HepG2 (cell line): ENCODE data around the gene STUB1. TPM values are rescaled to one million over a fixed set of nuclear protein-coding genes. Genes with fewer than 3 reads are reported as not detected.

Source experiments
- ATAC-seq: fragments of 200-7000 bp; cut with Tn5 transposase; 3 replicates; pipeline ENCODE4 v1.9.1; 2020; ENCODE audit warnings: mild to moderate bottlenecking, moderate library complexity
- BruUV-seq: library from RNA; stranded (reverse); fragments of 400-500 nt; replicated peaks from 2 replicates; lab custom pipeline; 2021; lab: Mats Ljungman, UMichigan
- CTCF ChIA-PET: fragments of 300-600 bp; formaldehyde crosslinking; extraction: SDS; loops from one replicate; lab custom pipeline; 2021; ENCODE audit warnings: low total read pairs, inconsistent platforms, low intra/inter-chr PET ratio; lab: Yijun Ruan, JAX
- POLR2A ChIA-PET: fragments of 350-600 bp; sonication (Branson Sonifier 250); formaldehyde crosslinking; loops from one replicate; lab custom pipeline; 2020; ENCODE audit warnings: antibody characterized with exemption, inconsistent platforms; lab: Yijun Ruan, JAX
- DNase-seq: peaks from one replicate; pipeline ENCODE4 v3.0.0-alpha.2; 2015; ENCODE audit warnings: low spot score
- FAIRE-seq: peaks from 3 replicates; lab custom pipeline; 2011; peaks lifted over from hg19 to GRCh38; lab: Jason Lieb, UNC
- H2AFZ ChIP-seq: one replicate; pipeline ENCODE4 v1.6.1; 2011; ENCODE audit warnings: low read length, inconsistent platforms
- H3K27ac ChIP-seq: fragments of 300-600 bp; 3 replicates; pipeline ENCODE4 v1.8.0; 2011; ENCODE audit warnings: mixed run types, mild to moderate bottlenecking, mixed read lengths, low read length, inconsistent platforms; ENCODE audit not compliant: insufficient read depth; ENCODE audit errors: extremely low read length
- H3K27me3 ChIP-seq, 2 experiments: fragments of 200-600 bp in 1 of 2; 2 replicates in 1 of 2; 3 replicates in 1 of 2; pipeline versions ENCODE4 v1.6.0 to v1.8.0; 2011; ENCODE audit warnings: low read length in 2 of 2, mild to moderate bottlenecking in 2 of 2, moderate library complexity in 2 of 2, inconsistent platforms in 1 of 2; ENCODE audit not compliant: insufficient read depth in 2 of 2, control insufficient read depth in 1 of 2
- H3K36me3 ChIP-seq, 2 experiments: fragments of 200-600 bp in 1 of 2; replicated peaks in 1 of 2; 2 replicates in 1 of 2; 3 replicates in 1 of 2; pipeline versions ENCODE4 v1.5.1 to v1.8.0; 2011; ENCODE audit warnings: low read length in 2 of 2, inconsistent platforms in 1 of 2; ENCODE audit not compliant: insufficient read depth in 2 of 2, control insufficient read depth in 1 of 2
- H3K4me1 ChIP-seq: 2 replicates; pipeline ENCODE4 v1.5.1; 2012; ENCODE audit warnings: low read length, inconsistent platforms; ENCODE audit not compliant: insufficient read depth
- H3K4me2 ChIP-seq: 2 replicates; pipeline ENCODE4 v1.6.0; 2011; ENCODE audit warnings: low read depth, low read length, inconsistent platforms
- H3K4me3 ChIP-seq, 3 experiments: fragments of 200-600 bp in 1 of 3; sonication (generic), shearing (Covaris generic) in 1 of 3; replicated peaks in 1 of 3; 2 replicates each; pipeline ENCODE4 v1.5.1; 2011 to 2016; ENCODE audit warnings: low read length in 3 of 3, inconsistent platforms in 2 of 3, low read depth in 2 of 3, mild to moderate bottlenecking in 2 of 3, control low read depth in 1 of 3, mixed read lengths in 1 of 3; ENCODE audit not compliant: insufficient read depth in 1 of 3
- H3K79me2 ChIP-seq: one replicate; pipeline ENCODE4 v1.6.1; 2011; ENCODE audit warnings: low read length, inconsistent platforms; ENCODE audit not compliant: insufficient read depth
- H3K9ac ChIP-seq: 2 replicates; pipeline ENCODE4 v1.6.0; 2011; ENCODE audit warnings: mild to moderate bottlenecking, low read depth, low read length, inconsistent platforms; ENCODE audit not compliant: insufficient read depth
- H3K9me3 ChIP-seq: 2 replicates; pipeline ENCODE4 v1.5.1; 2012; ENCODE audit warnings: mild to moderate bottlenecking, low read length
- H4K20me1 ChIP-seq: 2 replicates; pipeline ENCODE4 v1.6.0; 2011; ENCODE audit warnings: inconsistent platforms, mild to moderate bottlenecking, low read length, moderate library complexity; ENCODE audit not compliant: insufficient read depth
- FOXA1 ChIP-seq, 2 experiments: fragments of 450-650 bp in 1 of 2; sonication (generic) in 1 of 2; formaldehyde crosslinking in 1 of 2; IDR thresholded peaks; 2 replicates each; pipeline versions ENCODE4 v1.4.0 to v1.6.1; 2016 to 2020; ENCODE audit warnings: missing genetic modification reagents in 1 of 2
- MYC ChIP-seq: sonication (generic); formaldehyde crosslinking; IDR thresholded peaks from 2 replicates; pipeline ENCODE4 v1.9.0; 2021; ENCODE audit warnings: missing genetic modification reagents, borderline replicate concordance
- NAIF1 ChIP-seq: sonication (generic); formaldehyde crosslinking; IDR thresholded peaks from 2 replicates; pipeline ENCODE4 v1.5.0; 2020; ENCODE audit warnings: mild to moderate bottlenecking, missing genetic modification reagents, borderline replicate concordance
- NRL ChIP-seq: sonication (generic); formaldehyde crosslinking; IDR thresholded peaks from 2 replicates; pipeline ENCODE4 v1.5.0; 2020; ENCODE audit warnings: missing genetic modification reagents, mild to moderate bottlenecking, moderate library complexity, borderline replicate concordance
- ZNF451 ChIP-seq: sonication (generic); formaldehyde crosslinking; IDR thresholded peaks from 2 replicates; pipeline ENCODE4 v1.5.0; 2020; ENCODE audit warnings: mild to moderate bottlenecking, missing genetic modification reagents
- ZNF616 ChIP-seq: sonication (generic); formaldehyde crosslinking; IDR thresholded peaks from 2 replicates; pipeline ENCODE4 v1.5.0; 2020; ENCODE audit warnings: low read depth, mild to moderate bottlenecking, missing genetic modification reagents
- WGBS: methylation state at CpG from one replicate; pipeline ENCODE4 v1.1.6; 2017; ENCODE audit warnings: low lambda C conversion rate; 5-methylcytosine and 5-hydroxymethylcytosine counted together
- in situ Hi-C: cut with HindIII; loops from 2 replicates; pipeline ENCODE4 v1.10.0; 2017; ENCODE audit warnings: low pct_unique_long_range_greater_than_20kb; ENCODE audit not compliant: extremely low pct_ligation_motif_present
- intact Hi-C: fragments of 100-400 bp; cut with micrococcal nuclease; formaldehyde crosslinking; loops from one replicate; pipeline ENCODE4 v1.10.0; 2022; ENCODE audit not compliant: unreplicated experiment
- polyA plus RNA-seq, 8 experiments: library from polyadenylated mRNA; depleted of rRNA in 3 of 8; stranded (reverse) in 7 of 8; unstranded in 1 of 8; fragments of >200 nt; fragmentation: Illumina TruSeq in 4 of 8; extraction: Trizol in 4 of 8; gene quantifications; 2 replicates each; pipeline versions ENCODE4 v1.2.1 to v1.2.3, GENCODE V29; 2011 to 2016; ENCODE audit warnings: low read depth in 4 of 8, missing spikeins in 1 of 8, mixed read lengths in 1 of 8; ENCODE audit not compliant: insufficient read depth in 1 of 8
- total RNA-seq, 5 experiments: library from RNA; depleted of rRNA; stranded (reverse); fragments of >200 nt; fragmentation: Illumina TruSeq; extraction: Trizol; gene quantifications; 2 replicates each; pipeline ENCODE4 v1.2.3, GENCODE V29; 2016; ENCODE audit warnings: low read depth in 1 of 5
- TF ChIP-seq, protein P1 (sequence below): sonication (generic); formaldehyde crosslinking; IDR thresholded peaks from 2 replicates; pipeline ENCODE4 v1.4.0; 2020; ENCODE audit warnings: missing genetic modification reagents
- TF ChIP-seq, protein P2 (sequence below): sonication (generic); formaldehyde crosslinking; IDR thresholded peaks from 2 replicates; pipeline ENCODE4 v1.4.0; 2020; ENCODE audit warnings: missing genetic modification reagents
- TF ChIP-seq, protein P3 (sequence below): sonication (generic); formaldehyde crosslinking; conservative IDR thresholded peaks from 2 replicates; pipeline ENCODE4 v1.4.0; 2020; ENCODE audit warnings: mild to moderate bottlenecking, missing genetic modification reagents, moderate library complexity
- TF ChIP-seq, protein P4 (sequence below): sonication (generic); formaldehyde crosslinking; IDR thresholded peaks from 2 replicates; pipeline ENCODE4 v1.5.0; 2020; ENCODE audit warnings: mild to moderate bottlenecking, missing genetic modification reagents, moderate library complexity

The STUB1 gene
- total and polyA plus RNA-seq, 2 of the 13 experiments (the other 11 are each of a cell fraction or from before 2014, with no cell fraction given): 52.9 to 78.2 TPM

DNA sequence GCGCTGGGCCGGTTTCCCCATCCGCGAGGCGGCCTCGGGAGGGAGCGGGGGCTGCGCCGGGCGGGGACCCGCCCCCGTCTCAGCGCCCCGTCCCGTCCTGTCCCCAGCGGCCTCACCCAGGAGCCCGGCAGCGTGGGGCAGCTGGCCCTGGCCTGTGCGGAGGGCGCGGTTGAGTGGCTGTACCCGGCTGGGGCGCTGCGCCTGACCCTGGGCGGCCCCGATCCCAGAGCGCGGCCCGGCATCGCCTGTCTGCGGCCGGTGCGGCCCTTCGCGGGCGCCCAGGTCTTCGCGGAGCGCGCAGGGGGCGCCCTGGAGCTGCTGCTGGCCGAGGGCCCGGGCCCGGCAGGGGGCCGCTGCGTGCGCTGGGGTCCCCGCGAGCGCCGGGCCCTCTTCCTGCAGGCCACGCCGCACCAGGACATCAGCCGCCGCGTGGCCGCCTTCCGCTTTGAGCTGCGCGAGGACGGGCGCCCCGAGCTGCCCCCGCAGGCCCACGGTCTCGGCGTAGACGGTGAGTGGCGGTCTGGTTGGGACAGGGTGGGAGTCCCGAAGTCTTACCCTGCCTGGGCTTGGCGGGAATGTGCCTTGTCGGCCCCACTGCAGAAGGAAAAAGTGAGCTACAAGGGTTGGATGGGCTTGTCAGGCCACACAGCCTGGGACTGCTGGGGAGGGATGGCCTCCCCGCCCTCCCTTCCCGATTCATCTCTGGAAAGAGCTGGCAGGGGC lies 35.4 kb downstream of the STUB1 start:
- FAIRE-seq (no peak), DNase-seq (no peak), ATAC-seq (peak; percentile 38)
- Histone ChIP-seq H3K4me2 (peak overlapping the region; percentile 92), H3K27ac (peak overlapping the region; percentile 45), H3K4me1 (peaks cover 51% of the 10 kb centered on the region), H3K9ac (peak overlapping the region; percentile 54), H3K4me3 (peak overlapping the region; percentile 58 to 77 (median 66); a peak in 5 of 6 replicates), H3K36me3 (no peaks in the 10 kb centered on the region), H2AFZ (no peak overlapping the region), H4K20me1 (peaks cover 5% of the 10 kb centered on the region), H3K9me3 (no peaks in the 10 kb centered on the region), H3K79me2 (peaks cover 3% of the 10 kb centered on the region), H3K27me3 (peaks cover 0 to 8% of the 10 kb centered on the region in 2 experiments; a peak in 2 of 5 replicates)
- POLR2A ChIA-PET: interaction anchor here (1.0 to 2.4 kb wide), 11 partner anchors 10 to 73 kb away, joined by 3 to 14 read pairs (median 6); partner anchors contain the start of genes CCDC78, CHTF18, CIAO3 and HAGHL
- CTCF ChIA-PET: no interaction called here
- WGBS: 0% methylated on average over 3 of the region's 74 CpGs
- in situ Hi-C loops (no loop called here), intact Hi-C loops (no loop called here)
- BruUV-seq: no TSS peak
- TF ChIP-seq NRL (CRISPR knock-in tag): 0 out of 2 replicates have a peak, but pooled peaks have one; percentile 49
- TF ChIP-seq MYC: 0 out of 2 replicates have a peak, but pooled peaks have one; percentile 12
- TF ChIP-seq, protein P1, sequence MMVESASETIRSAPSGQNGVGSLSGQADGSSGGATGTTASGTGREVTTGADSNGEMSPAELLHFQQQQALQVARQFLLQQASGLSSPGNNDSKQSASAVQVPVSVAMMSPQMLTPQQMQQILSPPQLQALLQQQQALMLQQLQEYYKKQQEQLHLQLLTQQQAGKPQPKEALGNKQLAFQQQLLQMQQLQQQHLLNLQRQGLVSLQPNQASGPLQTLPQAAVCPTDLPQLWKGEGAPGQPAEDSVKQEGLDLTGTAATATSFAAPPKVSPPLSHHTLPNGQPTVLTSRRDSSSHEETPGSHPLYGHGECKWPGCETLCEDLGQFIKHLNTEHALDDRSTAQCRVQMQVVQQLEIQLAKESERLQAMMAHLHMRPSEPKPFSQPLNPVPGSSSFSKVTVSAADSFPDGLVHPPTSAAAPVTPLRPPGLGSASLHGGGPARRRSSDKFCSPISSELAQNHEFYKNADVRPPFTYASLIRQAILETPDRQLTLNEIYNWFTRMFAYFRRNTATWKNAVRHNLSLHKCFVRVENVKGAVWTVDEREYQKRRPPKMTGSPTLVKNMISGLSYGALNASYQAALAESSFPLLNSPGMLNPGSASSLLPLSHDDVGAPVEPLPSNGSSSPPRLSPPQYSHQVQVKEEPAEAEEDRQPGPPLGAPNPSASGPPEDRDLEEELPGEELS (CRISPR knock-in tag): no peak
- TF ChIP-seq ZNF616: 0 out of 2 replicates have a peak, but pooled peaks have one; percentile 63
- TF ChIP-seq, protein P2, sequence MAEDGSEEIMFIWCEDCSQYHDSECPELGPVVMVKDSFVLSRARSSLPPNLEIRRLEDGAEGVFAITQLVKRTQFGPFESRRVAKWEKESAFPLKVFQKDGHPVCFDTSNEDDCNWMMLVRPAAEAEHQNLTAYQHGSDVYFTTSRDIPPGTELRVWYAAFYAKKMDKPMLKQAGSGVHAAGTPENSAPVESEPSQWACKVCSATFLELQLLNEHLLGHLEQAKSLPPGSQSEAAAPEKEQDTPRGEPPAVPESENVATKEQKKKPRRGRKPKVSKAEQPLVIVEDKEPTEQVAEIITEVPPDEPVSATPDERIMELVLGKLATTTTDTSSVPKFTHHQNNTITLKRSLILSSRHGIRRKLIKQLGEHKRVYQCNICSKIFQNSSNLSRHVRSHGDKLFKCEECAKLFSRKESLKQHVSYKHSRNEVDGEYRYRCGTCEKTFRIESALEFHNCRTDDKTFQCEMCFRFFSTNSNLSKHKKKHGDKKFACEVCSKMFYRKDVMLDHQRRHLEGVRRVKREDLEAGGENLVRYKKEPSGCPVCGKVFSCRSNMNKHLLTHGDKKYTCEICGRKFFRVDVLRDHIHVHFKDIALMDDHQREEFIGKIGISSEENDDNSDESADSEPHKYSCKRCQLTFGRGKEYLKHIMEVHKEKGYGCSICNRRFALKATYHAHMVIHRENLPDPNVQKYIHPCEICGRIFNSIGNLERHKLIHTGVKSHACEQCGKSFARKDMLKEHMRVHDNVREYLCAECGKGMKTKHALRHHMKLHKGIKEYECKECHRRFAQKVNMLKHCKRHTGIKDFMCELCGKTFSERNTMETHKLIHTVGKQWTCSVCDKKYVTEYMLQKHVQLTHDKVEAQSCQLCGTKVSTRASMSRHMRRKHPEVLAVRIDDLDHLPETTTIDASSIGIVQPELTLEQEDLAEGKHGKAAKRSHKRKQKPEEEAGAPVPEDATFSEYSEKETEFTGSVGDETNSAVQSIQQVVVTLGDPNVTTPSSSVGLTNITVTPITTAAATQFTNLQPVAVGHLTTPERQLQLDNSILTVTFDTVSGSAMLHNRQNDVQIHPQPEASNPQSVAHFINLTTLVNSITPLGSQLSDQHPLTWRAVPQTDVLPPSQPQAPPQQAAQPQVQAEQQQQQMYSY (CRISPR knock-in tag): no peak
- TF ChIP-seq, protein P3, sequence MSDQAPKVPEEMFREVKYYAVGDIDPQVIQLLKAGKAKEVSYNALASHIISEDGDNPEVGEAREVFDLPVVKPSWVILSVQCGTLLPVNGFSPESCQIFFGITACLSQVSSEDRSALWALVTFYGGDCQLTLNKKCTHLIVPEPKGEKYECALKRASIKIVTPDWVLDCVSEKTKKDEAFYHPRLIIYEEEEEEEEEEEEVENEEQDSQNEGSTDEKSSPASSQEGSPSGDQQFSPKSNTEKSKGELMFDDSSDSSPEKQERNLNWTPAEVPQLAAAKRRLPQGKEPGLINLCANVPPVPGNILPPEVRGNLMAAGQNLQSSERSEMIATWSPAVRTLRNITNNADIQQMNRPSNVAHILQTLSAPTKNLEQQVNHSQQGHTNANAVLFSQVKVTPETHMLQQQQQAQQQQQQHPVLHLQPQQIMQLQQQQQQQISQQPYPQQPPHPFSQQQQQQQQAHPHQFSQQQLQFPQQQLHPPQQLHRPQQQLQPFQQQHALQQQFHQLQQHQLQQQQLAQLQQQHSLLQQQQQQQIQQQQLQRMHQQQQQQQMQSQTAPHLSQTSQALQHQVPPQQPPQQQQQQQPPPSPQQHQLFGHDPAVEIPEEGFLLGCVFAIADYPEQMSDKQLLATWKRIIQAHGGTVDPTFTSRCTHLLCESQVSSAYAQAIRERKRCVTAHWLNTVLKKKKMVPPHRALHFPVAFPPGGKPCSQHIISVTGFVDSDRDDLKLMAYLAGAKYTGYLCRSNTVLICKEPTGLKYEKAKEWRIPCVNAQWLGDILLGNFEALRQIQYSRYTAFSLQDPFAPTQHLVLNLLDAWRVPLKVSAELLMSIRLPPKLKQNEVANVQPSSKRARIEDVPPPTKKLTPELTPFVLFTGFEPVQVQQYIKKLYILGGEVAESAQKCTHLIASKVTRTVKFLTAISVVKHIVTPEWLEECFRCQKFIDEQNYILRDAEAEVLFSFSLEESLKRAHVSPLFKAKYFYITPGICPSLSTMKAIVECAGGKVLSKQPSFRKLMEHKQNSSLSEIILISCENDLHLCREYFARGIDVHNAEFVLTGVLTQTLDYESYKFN (CRISPR knock-in tag): no peak
- TF ChIP-seq FOXA1 (IDR thresholded peaks at IDR 0.05): no peak
- TF ChIP-seq FOXA1 (CRISPR knock-in tag; IDR thresholded peaks at IDR 0.05): no peak
- TF ChIP-seq ZNF451 (CRISPR knock-in tag): 0 out of 2 replicates have a peak, but pooled peaks have one; percentile 48
- TF ChIP-seq, protein P4, sequence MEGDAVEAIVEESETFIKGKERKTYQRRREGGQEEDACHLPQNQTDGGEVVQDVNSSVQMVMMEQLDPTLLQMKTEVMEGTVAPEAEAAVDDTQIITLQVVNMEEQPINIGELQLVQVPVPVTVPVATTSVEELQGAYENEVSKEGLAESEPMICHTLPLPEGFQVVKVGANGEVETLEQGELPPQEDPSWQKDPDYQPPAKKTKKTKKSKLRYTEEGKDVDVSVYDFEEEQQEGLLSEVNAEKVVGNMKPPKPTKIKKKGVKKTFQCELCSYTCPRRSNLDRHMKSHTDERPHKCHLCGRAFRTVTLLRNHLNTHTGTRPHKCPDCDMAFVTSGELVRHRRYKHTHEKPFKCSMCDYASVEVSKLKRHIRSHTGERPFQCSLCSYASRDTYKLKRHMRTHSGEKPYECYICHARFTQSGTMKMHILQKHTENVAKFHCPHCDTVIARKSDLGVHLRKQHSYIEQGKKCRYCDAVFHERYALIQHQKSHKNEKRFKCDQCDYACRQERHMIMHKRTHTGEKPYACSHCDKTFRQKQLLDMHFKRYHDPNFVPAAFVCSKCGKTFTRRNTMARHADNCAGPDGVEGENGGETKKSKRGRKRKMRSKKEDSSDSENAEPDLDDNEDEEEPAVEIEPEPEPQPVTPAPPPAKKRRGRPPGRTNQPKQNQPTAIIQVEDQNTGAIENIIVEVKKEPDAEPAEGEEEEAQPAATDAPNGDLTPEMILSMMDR (CRISPR knock-in tag): peak; percentile 33; the same call in 1 of the 2 replicates
- no peak for TF ChIP-seq NAIF1 (CRISPR knock-in tag)
